Measurements from ENCODE around the gene PCDHB11. TPM values are rescaled to one million over a fixed set of nuclear protein-coding genes. Genes with fewer than 3 reads are reported as not detected.

Gene PCDHB11
- total RNA-seq = not detected in 2 replicates

DNA sequence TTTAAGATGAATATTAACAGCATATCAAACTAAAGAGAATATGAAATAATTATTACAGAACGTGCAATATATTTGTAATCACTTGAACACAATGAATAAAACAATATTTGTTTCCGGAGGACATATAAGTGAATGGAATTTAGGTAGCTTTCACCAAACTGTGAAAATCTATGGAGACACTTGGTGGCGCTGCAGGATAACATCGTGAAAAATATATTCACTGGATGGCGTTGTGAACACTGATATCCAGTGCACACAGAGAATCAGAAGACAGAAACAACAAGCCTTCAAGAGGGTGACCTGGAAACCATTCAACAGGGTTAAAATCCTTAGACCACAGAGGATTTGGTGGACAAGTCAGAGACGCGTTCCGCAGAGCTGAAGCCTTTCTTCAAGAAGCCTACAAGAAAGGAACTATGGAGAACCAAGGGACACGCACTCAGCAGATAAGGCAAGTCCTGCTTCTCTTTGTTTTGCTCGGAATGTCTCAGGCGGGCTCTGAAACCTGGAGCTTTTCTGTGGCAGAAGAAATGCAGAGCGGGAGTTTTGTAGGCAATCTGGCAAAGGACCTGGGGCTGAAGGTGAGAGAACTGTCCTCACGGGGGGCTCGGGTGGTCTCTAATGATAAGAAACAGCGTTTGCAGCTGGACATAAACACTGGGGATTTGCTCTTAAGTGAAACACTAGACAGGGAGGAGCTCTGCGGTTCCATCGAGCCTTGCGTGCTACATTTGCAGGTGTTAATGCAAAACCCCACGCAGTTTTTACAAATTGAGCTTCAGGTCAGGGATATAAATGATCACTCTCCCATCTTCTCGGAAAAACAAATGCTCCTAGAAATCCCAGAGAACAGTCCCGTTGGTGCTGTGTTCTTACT, at the start of gene PCDHB11:
TSS of gene PCDHB11 (plus strand) at position 269 of the 877 bp plus-strand sequence. CDS start at position 417, 148 bp downstream.

DNA sequence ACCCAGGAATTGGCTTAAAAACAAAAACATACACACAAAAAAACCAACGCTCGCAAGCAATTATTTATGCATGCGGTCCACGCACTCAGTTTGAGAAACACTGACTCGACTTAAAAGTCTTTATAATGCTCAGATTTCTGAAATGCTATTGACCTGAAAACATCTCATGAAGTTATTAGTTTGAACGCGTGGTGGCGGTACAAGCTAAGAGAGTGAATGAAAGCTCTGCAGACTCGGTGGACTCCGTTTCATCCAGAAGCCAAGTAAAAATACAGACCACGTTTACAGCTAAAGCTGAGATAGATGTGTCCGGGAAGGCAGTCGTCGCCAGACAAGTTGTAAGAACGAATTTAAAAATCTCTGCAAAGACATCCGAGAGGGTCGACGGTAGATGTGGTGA, 49.6 kb upstream of the PCDHB11 start, which contains the start of gene PCDHB6:
TSS of gene PCDHB6 (plus strand) at position 246 of the 400 bp plus-strand sequence. CDS start 201 bp downstream, outside the sequence.

DNA sequence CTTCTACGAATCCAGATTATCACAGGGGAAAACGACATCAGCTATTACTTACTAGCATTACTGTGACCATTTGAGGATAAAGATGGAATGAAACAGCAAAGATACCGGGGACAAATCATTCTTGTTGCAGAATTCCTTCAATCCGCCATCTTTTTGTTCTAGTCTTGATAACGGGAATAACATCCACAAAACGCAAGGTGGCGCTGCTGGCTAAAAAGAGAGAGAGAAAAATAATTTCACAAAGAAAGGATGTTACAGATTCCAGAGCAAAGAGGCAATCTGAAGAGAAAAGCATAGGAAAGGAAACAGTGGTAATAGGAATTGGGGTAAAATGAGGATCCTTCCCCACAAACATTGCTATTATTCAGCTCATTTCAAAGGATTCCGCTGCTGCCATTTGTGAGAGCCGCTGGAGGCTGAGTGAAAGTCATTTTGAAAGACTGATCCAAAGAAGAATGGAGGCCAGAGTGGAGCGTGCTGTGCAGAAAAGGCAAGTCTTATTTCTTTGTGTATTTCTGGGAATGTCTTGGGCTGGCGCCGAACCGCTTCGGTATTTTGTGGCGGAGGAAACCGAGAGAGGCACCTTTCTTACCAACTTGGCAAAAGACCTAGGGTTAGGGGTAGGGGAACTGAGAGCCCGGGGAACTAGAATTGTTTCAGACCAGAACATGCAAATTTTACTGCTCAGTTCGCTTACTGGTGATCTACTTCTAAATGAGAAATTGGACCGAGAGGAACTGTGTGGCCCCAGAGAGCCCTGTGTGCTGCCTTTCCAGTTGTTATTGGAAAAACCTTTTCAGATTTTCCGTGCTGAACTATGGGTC, 26.8 kb upstream of the PCDHB11 start, which contains the start of gene PCDHB7:
TSS of gene PCDHB7 (plus strand) at position 264 of the 824 bp plus-strand sequence. CDS start at position 456, 192 bp downstream.

DNA sequence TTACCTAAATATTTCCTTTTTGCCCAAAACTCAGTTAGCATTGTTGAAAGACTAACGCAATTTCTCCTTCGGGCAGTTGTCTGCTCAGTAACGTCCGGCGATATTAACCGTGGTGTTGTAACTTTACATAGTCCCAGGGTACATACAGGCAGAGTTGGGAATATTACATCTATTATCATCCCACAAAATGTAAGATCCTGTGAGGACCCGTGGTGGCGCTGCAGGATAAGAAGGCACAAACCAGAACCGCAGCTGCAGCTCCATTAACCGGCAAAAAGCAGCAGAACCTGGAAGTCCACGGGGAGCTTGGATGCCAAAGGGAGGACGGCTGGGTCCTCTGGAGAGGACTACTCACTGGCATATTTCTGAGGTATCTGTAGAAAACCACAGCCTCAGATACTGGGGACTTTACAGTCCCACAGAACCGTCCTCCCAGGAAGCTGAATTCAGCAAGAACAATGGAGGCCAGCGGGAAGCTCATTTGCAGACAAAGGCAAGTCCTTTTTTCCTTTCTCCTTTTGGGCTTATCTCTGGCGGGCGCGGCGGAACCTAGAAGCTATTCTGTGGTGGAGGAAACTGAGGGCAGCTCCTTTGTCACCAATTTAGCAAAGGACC, 21.7 kb upstream of the PCDHB11 start, which contains the start of gene PCDHB8:
TSS of gene PCDHB8 (plus strand) at position 214 of the 615 bp plus-strand sequence. CDS start at position 459, 245 bp downstream.

DNA sequence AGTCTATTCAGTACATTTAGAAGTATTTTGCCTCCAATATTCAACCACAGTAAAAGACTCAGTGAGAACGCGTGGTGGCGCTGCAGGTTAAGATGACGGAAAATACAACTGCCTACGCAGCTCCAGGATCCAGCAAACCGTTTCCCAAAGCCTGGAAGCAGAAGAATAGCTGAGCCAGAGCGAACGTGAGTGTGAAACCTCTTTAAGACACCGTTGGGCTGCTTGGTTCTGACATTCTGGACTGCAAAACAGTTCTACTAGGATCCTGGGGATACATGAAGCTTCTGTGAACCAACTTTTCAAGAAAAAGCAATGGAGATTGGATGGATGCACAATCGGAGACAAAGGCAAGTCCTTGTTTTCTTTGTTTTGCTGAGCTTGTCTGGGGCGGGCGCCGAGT, 17.2 kb upstream of the PCDHB11 start, which contains the start of gene PCDHB16:
TSS of gene PCDHB16 (plus strand) at position 140 of the 400 bp plus-strand sequence. CDS start at position 313, 173 bp downstream.

DNA sequence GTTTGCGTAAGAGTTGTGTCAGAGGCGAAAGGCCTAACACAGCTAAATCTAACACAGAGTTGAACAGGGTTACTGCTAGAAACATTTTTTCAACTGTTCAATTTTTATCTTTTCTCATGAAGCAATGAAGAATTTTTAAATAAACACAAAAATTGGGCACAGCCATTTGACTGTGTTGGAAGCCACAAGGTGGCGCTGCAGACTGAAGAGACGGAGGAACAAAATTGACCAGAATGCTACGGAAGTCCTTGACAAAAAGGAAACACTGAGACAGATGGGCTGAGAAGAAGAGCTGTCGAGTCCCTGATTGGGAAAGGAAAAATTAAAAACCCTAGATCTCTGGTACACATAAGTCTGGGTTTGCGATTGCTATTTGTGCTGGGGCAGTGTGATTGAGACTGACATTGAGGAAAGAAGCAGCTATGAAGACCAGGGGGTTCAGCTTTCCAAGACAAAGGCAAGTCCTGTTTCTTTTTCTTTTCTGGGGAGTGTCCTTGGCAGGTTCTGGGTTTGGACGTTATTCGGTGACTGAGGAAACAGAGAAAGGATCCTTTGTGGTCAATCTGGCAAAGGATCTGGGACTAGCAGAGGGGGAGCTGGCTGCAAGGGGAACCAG, 12.4 kb upstream of the PCDHB11 start, which contains the start of gene PCDHB9:
TSS of gene PCDHB9 (plus strand) at position 265 of the 616 bp plus-strand sequence. CDS start at position 423, 158 bp downstream.

DNA sequence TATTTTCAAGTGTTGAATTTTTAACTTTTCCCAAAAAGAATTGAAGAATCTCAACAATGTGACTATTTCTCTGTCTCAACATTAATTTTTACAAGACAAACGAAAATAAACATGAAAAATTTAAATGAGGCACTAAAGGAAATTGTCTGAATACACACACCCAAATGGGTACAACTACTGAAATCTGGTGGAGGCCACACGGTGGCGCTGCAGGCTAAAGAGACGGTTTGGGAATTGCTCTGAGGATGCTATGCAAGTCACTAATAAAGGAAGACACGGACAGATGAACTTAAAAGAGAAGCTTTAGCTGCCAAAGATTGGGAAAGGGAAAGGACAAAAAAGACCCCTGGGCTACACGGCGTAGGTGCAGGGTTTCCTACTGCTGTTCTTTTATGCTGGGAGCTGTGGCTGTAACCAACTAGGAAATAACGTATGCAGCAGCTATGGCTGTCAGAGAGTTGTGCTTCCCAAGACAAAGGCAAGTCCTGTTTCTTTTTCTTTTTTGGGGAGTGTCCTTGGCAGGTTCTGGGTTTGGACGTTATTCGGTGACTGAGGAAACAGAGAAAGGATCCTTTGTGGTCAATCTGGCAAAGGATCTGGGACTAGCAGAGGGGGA, 7.2 kb upstream of the PCDHB11 start, which contains the start of gene PCDHB10:
TSS of gene PCDHB10 (plus strand) at position 244 of the 616 bp plus-strand sequence. CDS start at position 444, 200 bp downstream.

DNA sequence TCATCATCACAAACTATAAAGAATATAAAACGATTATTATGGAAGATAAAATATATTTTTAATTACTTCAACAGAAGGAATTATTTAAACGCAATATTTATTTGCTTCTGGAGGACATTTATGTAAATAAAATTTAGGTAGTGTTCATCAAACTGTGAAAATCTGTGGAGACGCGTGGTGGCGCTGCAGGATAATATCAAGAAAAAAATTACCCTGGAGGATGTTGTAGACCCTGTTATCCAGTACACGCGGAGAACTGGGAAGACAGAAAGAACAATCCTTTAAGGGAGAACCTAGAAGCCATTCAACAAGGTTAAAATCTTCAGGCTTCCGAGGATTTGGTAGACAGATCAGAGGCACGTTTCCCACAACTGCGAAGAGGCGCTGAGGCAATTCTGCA, 9.1 kb downstream of the PCDHB11 start, which contains the start of gene PCDHB12:
TSS of gene PCDHB12 (plus strand) at position 242 of the 400 bp plus-strand sequence. CDS start 189 bp downstream, outside the sequence.

DNA sequence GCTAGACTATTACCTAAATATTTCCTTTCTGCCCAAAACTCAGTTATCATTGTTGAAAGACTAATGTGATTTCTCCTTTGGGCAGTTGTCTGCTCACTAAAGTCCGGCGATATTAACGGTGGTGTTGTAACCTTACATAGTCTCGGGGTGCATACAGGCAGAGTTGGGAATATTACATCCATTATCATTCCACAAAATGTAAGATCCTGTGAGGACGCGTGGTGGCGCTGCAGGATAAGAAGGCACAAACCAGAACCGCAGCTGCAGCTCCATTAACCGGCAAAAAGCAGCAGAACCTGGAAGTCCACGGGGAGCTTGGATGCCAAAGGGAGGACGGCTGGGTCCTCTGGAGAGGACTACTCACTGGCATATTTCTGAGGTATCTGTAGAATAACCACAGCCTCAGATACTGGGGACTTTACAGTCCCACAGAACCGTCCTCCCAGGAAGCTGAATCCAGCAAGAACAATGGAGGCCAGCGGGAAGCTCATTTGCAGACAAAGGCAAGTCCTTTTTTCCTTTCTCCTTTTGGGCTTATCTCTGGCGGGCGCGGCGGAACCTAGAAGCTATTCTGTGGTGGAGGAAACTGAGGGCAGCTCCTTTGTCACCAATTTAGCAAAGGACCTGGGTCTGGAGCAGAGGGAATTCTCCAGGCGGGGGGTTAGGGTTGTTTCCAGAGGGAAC, 14.4 kb downstream of the PCDHB11 start, which contains the start of gene PCDHB13:
TSS of gene PCDHB13 (plus strand) at position 264 of the 684 bp plus-strand sequence. CDS start at position 469, 205 bp downstream.

DNA sequence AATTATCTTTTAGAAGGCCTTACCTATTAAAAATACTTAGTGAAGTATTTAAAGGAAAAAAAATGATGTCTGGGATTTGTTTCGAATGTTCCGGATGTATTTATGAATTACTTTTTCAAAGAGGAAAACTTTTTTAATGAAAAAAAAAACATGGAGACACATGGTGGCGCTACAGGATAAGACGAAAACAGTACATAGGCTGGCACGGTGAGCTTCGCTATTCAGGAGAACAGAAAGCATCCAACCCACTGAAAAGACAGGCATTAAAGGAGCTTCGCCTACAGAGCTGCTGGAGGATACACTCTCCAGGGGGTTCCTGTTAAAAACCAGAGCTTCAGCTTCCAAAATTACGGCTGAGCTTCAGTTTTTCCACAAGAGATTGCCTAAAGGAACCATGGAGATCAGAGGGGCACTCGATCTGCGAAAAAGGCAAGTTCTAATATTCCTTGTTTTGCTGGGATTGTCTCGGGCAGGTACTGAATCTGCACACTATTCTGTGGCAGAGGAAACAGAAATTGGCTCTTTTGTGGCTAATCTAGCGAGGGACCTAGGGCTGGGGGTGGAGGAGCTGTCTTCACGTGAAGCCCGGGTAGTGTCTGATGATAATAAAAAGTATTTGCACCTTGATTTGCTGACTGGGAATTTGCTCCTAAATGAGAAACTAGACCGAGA, 23.8 kb downstream of the PCDHB11 start, which contains the start of gene PCDHB14:
TSS of gene PCDHB14 (plus strand) at position 232 of the 672 bp plus-strand sequence. CDS start at position 395, 163 bp downstream.

DNA sequence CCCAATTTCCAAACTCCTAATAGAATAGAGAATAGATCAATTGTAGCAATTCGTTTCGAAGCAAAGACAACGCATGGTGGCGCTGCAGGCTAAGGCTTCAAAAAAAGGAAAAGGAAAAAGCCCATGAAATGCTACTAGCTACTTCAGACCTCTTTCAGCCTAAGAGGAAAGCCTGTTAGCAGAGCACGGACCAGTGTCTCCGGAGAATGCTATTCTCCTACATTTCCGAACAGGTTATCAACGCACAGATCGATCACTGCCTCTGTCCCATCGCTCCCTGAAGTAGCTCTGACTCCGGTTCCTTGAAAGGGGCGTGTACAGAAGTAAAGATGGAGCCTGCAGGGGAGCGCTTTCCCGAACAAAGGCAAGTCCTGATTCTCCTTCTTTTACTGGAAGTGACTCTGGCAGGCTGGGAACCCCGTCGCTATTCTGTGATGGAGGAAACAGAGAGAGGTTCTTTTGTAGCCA, 45.9 kb downstream of the PCDHB11 start, which contains the start of gene PCDHB15:
TSS of gene PCDHB15 (plus strand) at position 146 of the 468 bp plus-strand sequence. CDS start at position 330, 184 bp downstream.

Other genes with a start within 250 kb of the PCDHB11 start
- not detected in 2 replicates for gene PCDHAC2, start 233.2 kb upstream of the PCDHB11 start, total RNA-seq
- gene PCDHB1, start 148.3 kb upstream of the PCDHB11 start, total RNA-seq = not detected in 2 replicates
- gene PCDHB2, start 105.0 kb upstream of the PCDHB11 start, total RNA-seq = 0.18 and 0.29 TPM in 2 replicates
- gene PCDHB3, start 99.2 kb upstream of the PCDHB11 start, total RNA-seq = 0.89 TPM in 1 of 2 replicates, not detected in the other
- not detected in 2 replicates for gene PCDHB4, start 77.8 kb upstream of the PCDHB11 start, total RNA-seq
- under 0.01 TPM in 1 of 2 replicates, not detected in the other for gene PCDHB5, start 64.4 kb upstream of the PCDHB11 start, total RNA-seq
- not detected in 2 replicates for gene PCDHB6, start 49.6 kb upstream of the PCDHB11 start, total RNA-seq
- under 0.01 and 1.4 TPM in 2 replicates for gene PCDHB7, start 27.0 kb upstream of the PCDHB11 start, total RNA-seq
- not detected in 2 replicates for gene PCDHB8, start 21.8 kb upstream of the PCDHB11 start, total RNA-seq
- under 0.01 TPM in 2 replicates for gene PCDHB16, start 17.2 kb upstream of the PCDHB11 start, total RNA-seq
- 0.18 TPM in 1 of 2 replicates, not detected in the other for gene PCDHB9, start 12.5 kb upstream of the PCDHB11 start, total RNA-seq
- gene PCDHB10, start 7.3 kb upstream of the PCDHB11 start, total RNA-seq = 0.58 TPM in 1 of 2 replicates, not detected in the other
- not detected in 2 replicates for gene PCDHB12, start 9.1 kb downstream of the PCDHB11 start, total RNA-seq
- gene PCDHB13, start 14.3 kb downstream of the PCDHB11 start, total RNA-seq = under 0.01 TPM in 1 of 2 replicates, not detected in the other
- gene PCDHB14, start 23.7 kb downstream of the PCDHB11 start, total RNA-seq = under 0.01 and 1.7 TPM in 2 replicates
- 0.35 TPM in 1 of 2 replicates, not detected in the other for gene PCDHB15, start 45.8 kb downstream of the PCDHB11 start, total RNA-seq
- gene SLC25A2, start 104.4 kb downstream of the PCDHB11 start, total RNA-seq = under 0.01 TPM in 1 of 2 replicates, not detected in the other
- gene TAF7, start 121.2 kb downstream of the PCDHB11 start, total RNA-seq = 45.8 and 59.5 TPM in 2 replicates
- 0.29 TPM in 1 of 2 replicates, not detected in the other for gene PCDHGA1, start 130.9 kb downstream of the PCDHB11 start, total RNA-seq
- gene PCDHGA2, start 139.1 kb downstream of the PCDHB11 start, total RNA-seq = 0.53 and 1.4 TPM in 2 replicates
- gene PCDHGA3, start 144.2 kb downstream of the PCDHB11 start, total RNA-seq = 0.18 TPM in 1 of 2 replicates, not detected in the other
- gene PCDHGB1, start 150.5 kb downstream of the PCDHB11 start, total RNA-seq = 0.35 TPM in 1 of 2 replicates, not detected in the other
- 0.58 and 2.1 TPM in 2 replicates for gene PCDHGA4, start 155.4 kb downstream of the PCDHB11 start, total RNA-seq
- 0.53 and 0.86 TPM in 2 replicates for gene PCDHGB2, start 160.4 kb downstream of the PCDHB11 start, total RNA-seq
- 0.29 and 0.89 TPM in 2 replicates for gene PCDHGA5, start 164.5 kb downstream of the PCDHB11 start, total RNA-seq
- 0.58 and 0.71 TPM in 2 replicates for gene PCDHGB3, start 170.6 kb downstream of the PCDHB11 start, total RNA-seq
- 0.86 and 1.4 TPM in 2 replicates for gene PCDHGA6, start 174.3 kb downstream of the PCDHB11 start, total RNA-seq
- 0.89 and 2.0 TPM in 2 replicates for gene PCDHGA7, start 183.1 kb downstream of the PCDHB11 start, total RNA-seq
- gene PCDHGB4, start 188.1 kb downstream of the PCDHB11 start, total RNA-seq = 3.9 and 4.6 TPM in 2 replicates
- 0.71 and 0.86 TPM in 2 replicates for gene PCDHGA8, start 193.0 kb downstream of the PCDHB11 start, total RNA-seq
- 6.7 and 7.2 TPM in 2 replicates for gene PCDHGB5, start 198.3 kb downstream of the PCDHB11 start, total RNA-seq
- gene PCDHGA9, start 203.2 kb downstream of the PCDHB11 start, total RNA-seq = 0.86 and 1.9 TPM in 2 replicates
- gene PCDHGB6, start 208.4 kb downstream of the PCDHB11 start, total RNA-seq = 0.29 and 0.89 TPM in 2 replicates
- 4.3 and 4.6 TPM in 2 replicates for gene PCDHGA10, start 213.4 kb downstream of the PCDHB11 start, total RNA-seq
- gene PCDHGB7, start 218.1 kb downstream of the PCDHB11 start, total RNA-seq = 4.3 and 6.0 TPM in 2 replicates
- gene PCDHGA11, start 221.4 kb downstream of the PCDHB11 start, total RNA-seq = 5.3 and 8.4 TPM in 2 replicates
- gene PCDHGA12, start 230.9 kb downstream of the PCDHB11 start, total RNA-seq = 14.9 and 15.6 TPM in 2 replicates

All from myometrial cell (primary cell).